ENCODE results near the gene MYO1D.

Gene MYO1D

DNA sequence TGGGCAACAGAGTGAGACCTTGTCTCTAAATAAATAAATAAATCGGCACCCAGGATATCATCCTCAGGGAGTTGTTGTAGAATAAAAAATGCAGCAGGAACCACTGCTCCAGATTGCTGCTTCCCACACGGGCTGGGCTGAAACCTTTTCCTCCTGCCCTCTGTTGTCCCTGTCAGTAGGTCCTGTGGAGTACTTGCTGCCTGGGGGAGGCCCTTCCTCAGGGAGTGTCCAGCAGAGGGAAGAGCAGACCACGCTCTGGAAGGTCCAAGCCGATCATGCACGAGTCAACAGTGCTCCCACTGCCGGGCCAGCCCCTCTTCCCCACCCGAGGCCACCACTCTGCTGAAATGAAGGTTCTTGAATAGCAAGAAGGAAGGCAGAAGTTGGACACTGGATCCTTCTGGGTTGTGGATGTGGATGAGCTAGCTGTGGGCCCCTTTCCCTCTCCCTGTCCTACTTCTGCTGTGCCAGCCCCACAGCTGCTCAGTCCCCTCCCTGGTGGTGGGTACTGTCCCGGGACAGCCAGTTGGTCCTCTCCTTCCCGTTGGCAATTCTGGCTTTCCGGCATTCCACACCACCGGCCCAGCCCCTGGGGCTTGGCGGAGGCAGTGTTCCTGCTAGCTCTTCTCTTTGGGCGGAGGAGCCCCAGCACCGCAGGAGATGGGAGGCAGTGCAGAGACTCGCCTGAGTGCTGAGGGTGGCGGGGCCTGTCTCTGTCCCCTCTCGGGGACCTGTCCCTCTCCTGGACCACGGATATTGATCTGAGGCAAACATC lies 379.3 kb downstream of the MYO1D start:
- Histone ChIP-seq H3K4me3 (no peak overlapping the region), H3K4me1 (peaks cover 0 to 45% (median 30%) of the 10 kb centered on the region in 4 donors), H3K36me3 (peaks cover 14 to 40% (median 33%) of the 10 kb centered on the region in 3 donors), H3K27me3 (no peaks in the 10 kb centered on the region), H3K9me3 (no peaks in the 10 kb centered on the region), H3K27ac (peak overlapping the region; percentile 72 to 76)
- TF ChIP-seq, protein P1, sequence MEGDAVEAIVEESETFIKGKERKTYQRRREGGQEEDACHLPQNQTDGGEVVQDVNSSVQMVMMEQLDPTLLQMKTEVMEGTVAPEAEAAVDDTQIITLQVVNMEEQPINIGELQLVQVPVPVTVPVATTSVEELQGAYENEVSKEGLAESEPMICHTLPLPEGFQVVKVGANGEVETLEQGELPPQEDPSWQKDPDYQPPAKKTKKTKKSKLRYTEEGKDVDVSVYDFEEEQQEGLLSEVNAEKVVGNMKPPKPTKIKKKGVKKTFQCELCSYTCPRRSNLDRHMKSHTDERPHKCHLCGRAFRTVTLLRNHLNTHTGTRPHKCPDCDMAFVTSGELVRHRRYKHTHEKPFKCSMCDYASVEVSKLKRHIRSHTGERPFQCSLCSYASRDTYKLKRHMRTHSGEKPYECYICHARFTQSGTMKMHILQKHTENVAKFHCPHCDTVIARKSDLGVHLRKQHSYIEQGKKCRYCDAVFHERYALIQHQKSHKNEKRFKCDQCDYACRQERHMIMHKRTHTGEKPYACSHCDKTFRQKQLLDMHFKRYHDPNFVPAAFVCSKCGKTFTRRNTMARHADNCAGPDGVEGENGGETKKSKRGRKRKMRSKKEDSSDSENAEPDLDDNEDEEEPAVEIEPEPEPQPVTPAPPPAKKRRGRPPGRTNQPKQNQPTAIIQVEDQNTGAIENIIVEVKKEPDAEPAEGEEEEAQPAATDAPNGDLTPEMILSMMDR (IDR thresholded peaks at IDR 0.05): no peak
- intact Hi-C loops (cut with DNase I; ENCODE audit: low total_unique reads): no loop called here
- no peak for DNase-seq

DNA sequence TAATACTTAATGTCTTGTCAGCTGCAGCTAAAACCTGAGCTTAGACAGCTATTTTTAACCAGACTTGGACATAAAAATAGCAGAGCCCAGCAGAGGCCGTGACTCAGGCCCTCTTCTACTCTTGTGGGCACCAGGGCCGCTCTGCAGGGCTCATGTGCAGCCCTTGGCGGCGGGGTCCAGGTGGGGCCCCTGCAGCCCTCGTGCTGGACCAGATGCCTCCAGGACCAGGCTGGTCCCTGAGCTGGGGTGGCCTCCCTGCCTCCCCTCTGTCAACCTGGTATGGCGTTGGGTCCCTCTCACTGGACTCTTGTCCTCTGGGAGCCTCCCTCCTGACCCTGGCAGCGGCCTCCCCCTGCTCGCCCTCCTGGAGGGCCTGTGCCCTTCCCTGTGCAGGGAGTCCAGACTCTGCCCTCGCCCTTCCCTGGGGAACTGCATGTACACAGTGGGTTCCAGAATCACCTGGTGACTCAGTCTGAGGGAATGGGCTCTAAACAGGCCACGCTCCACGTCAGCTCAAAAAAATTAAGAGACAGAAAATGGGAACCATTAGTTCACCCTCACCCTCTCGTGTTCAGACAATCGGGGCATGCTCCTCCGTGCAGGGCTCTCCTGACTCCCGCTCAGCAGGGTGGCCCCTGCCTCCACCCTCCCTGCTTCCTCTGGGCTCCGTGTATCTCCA lies 380.4 kb downstream of the MYO1D start:
- TF ChIP-seq, protein P1 (IDR thresholded peaks at IDR 0.05): no peak
- Histone ChIP-seq H3K27me3 (no peaks in the 10 kb centered on the region), H3K9me3 (no peaks in the 10 kb centered on the region), H3K36me3 (peaks cover 14 to 42% (median 27%) of the 10 kb centered on the region in 3 donors), H3K4me3 (no peak overlapping the region), H3K27ac (peak overlapping the region; percentile 72 to 76), H3K4me1 (peaks cover 0 to 45% (median 30%) of the 10 kb centered on the region in 4 donors)
- peak in 1 of 2 donors; percentile 84 for DNase-seq
- intact Hi-C loops (cut with DNase I; ENCODE audit: low total_unique reads): no loop called here

DNA sequence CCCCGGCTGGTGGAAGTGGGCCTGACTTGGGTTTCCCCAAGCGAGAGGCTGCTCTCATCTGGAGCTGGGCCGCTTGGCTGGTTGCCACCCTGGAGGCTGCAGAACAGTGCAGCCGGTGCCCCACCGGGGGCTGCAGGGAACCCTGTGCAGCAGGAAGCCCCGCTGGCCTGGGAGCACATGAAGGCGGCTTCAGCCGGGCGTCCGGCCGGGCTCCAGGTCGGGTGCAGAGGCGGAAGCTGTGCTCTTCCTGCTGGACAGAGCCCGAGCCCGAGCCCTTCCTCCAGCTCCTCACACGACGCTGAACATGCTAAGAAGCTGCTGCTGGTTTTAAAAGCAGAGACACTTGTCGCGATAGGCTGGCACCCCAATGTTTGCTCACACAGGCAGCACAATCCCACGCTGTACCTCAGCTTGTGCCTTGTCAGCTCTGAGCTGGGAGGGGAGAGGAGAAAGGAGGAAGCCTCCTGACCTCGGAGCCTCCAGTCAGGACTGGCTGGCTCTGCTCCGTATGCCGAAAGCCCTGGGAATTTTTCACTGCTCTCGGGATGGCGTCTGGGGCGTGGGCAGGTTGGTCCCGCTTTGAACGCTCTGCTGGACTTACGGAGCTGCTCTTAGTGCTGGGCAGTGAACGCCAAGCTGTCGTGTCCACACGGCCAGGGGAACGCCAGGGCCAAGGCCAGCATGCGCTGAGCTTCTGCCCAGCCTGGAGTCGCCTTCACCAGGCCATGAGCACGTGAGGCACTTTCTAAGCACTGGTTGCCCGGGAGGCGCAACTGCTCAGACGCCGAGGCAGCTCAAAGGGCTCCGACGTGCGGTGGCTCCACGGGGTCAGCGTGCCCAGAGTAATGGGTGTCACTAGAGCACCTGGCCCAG lies 381.3 kb downstream of the MYO1D start:
- TF ChIP-seq, protein P1 (IDR thresholded peaks at IDR 0.05): no peak
- Histone ChIP-seq H3K9me3 (no peaks in the 10 kb centered on the region), H3K4me3 (peak overlapping the region in 1 of 2 donors; percentile 7), H3K27ac (peak overlapping the region; percentile 72 to 76), H3K27me3 (no peaks in the 10 kb centered on the region), H3K4me1 (peaks cover 0 to 45% (median 30%) of the 10 kb centered on the region in 4 donors), H3K36me3 (peaks cover 14 to 41% (median 21%) of the 10 kb centered on the region in 3 donors)
- DNase-seq: peak in 1 of 2 donors; percentile 76
- intact Hi-C loops (cut with DNase I; ENCODE audit: low total_unique reads): no loop called here

DNA sequence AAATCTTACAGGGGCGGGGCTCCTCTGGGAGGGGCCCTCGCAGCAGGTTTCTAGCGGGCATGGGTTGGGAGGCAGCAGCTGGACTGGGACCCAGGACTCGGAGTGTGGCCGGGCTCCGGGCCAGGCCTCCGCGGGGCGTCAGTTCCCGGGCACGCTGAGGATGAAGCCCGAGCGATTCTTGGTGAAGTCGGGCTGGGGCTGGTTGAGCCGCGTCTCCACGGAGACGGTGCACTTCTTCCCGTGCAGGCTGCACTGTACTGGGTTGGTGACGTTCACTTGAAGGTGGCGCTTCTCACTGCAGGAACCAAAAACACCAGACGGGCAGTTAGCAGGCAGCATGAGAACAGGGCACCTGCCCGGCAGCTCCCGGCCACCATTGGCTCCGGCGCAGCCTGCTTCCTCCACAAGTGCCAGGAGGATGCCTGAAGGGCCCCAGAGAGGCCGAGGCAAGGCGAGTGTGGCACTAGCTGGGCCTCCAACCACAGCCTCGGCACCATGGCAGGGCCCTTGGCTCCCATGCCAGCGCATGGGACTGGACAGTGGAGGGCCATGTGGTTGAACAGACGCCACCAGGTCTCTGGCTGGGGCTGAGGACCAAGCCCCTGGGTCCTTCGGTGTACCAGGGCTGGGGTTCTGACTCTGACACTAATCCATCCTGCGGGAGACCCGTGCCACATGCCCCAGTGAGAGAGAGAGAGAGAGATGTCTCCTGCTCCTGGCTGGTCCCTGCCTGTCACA lies 382.1 kb downstream of the MYO1D start:
- DNase-seq: peak in 1 of 2 donors; percentile 66
- H3K27me3 ChIP-seq: no peaks in the 10 kb centered on the region
- peak overlapping the region in 1 of 2 donors; percentile 7 for H3K4me3 ChIP-seq
- peaks cover 14 to 33% (median 21%) of the 10 kb centered on the region in 3 donors for H3K36me3 ChIP-seq
- peak overlapping the region; percentile 72 to 76 for H3K27ac ChIP-seq
- peaks cover 0 to 45% (median 30%) of the 10 kb centered on the region in 4 donors for H3K4me1 ChIP-seq
- TF ChIP-seq, protein P1 (IDR thresholded peaks at IDR 0.05): no peak
- no peaks in the 10 kb centered on the region for H3K9me3 ChIP-seq
- intact Hi-C loops (cut with DNase I; ENCODE audit: low total_unique reads): no loop called here

Data from tibial artery (tissue), 4 donors.